Suprapubic skin (tissue), 4 donors: ENCODE data around the gene GRIK5.

Experiments
- CTCF ChIP-seq, 2 donors: fragments of 200-600 bp in 1 of 2; fragments of 450-650 bp in 1 of 2; sonication (generic) in 1 of 2; IDR thresholded peaks; one replicate each; pipeline ENCODE4 v1.5.1; 2016 to 2019; ENCODE audit warnings: antibody characterized with exemption in 2 of 2, mild to moderate bottlenecking in 1 of 2, moderate library complexity in 1 of 2
- POLR2A ChIP-seq, 2 donors: fragments of 450-650 bp; IDR thresholded peaks; one replicate each; pipeline ENCODE4 v1.6.1; 2017; ENCODE audit warnings: antibody characterized with exemption in 2 of 2, mild to moderate bottlenecking in 2 of 2, moderate library complexity in 2 of 2
- POLR2AphosphoS5 ChIP-seq, 3 donors: sonication (generic); formaldehyde crosslinking; IDR thresholded peaks; one replicate each; pipeline ENCODE4 v1.6.1; 2017; ENCODE audit warnings: antibody characterized with exemption in 3 of 3

GRCh38 chr19:41965106-41965505, 104.9 kb downstream of the GRIK5 start:
- TF ChIP-seq CTCF (IDR thresholded peaks at IDR 0.05) (no peak), POLR2A (IDR thresholded peaks at IDR 0.05) (no peak), POLR2AphosphoS5 (IDR thresholded peaks at IDR 0.05) (no peak)
